Measurements from ENCODE around the gene GABRG3. TPM values are rescaled to one million over a fixed set of nuclear protein-coding genes. Genes with fewer than 3 reads are reported as not detected.

Gene GABRG3
- total and polyA plus RNA-seq, 9 of the 15 experiments (the other 6 are each of a cell fraction or from before 2014, with no cell fraction given), result 4.0 to 15.1 (median 11.2) TPM

DNA sequence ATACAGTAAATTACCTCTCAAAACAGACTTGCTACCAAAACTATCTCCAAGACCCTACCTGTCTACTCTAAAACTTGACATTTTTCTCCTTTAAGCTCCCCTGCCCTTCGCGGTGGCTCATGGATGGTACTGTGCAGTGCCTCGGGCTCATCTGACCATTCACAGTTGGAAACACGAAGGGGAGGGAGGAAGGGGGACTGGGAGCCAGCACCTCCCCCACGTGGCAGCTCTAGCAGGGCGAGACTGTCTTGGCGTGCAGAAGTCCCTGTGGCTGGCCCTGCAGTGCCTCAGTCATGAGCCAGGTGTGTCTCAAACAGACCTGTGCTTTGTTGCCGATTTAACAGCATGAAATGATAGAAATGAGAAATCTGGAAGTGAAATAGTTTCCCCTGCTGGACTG, 372.0 kb downstream of the GABRG3 start (continued):
- TF ChIP-seq, protein P1, sequence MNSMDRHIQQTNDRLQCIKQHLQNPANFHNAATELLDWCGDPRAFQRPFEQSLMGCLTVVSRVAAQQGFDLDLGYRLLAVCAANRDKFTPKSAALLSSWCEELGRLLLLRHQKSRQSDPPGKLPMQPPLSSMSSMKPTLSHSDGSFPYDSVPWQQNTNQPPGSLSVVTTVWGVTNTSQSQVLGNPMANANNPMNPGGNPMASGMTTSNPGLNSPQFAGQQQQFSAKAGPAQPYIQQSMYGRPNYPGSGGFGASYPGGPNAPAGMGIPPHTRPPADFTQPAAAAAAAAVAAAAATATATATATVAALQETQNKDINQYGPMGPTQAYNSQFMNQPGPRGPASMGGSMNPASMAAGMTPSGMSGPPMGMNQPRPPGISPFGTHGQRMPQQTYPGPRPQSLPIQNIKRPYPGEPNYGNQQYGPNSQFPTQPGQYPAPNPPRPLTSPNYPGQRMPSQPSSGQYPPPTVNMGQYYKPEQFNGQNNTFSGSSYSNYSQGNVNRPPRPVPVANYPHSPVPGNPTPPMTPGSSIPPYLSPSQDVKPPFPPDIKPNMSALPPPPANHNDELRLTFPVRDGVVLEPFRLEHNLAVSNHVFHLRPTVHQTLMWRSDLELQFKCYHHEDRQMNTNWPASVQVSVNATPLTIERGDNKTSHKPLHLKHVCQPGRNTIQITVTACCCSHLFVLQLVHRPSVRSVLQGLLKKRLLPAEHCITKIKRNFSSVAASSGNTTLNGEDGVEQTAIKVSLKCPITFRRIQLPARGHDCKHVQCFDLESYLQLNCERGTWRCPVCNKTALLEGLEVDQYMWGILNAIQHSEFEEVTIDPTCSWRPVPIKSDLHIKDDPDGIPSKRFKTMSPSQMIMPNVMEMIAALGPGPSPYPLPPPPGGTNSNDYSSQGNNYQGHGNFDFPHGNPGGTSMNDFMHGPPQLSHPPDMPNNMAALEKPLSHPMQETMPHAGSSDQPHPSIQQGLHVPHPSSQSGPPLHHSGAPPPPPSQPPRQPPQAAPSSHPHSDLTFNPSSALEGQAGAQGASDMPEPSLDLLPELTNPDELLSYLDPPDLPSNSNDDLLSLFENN (IDR thresholded peaks at IDR 0.05; ENCODE audit: low read depth in 2 of 2, low read length in 2 of 2), result no peak
- no peak for TF ChIP-seq FOXJ3 (CRISPR knock-in tag; IDR thresholded peaks at IDR 0.05)

DNA sequence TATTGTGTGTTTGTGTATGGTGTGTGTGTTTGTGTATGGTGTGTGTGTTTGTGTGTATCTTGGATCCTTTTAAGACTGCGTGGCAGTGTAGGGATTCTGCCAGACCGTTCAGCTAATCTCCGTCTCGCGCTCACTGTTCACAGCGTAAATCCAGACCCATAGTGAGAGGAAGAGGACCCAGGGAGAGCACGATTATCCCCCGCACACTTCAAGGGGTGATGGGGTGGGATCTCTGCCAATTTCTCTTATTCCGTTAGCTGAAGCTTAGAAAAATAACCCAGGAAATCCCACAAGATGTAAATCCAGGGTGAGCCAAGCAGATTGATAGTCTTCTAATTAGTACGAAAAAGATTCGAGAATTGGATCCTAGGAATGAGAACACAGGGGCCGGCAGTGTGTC, 381.2 kb downstream of the GABRG3 start:
- Histone ChIP-seq H3K27me3 (ENCODE audit: control insufficient read depth in 2 of 2, insufficient read depth in 2 of 2, low read length in 2 of 2) (no peaks in the 10 kb centered on the region), H3K36me3 (ENCODE audit: control insufficient read depth, insufficient read depth, low read length) (no peaks in the 10 kb centered on the region), H3K9me1 (ENCODE audit: control insufficient read depth, insufficient read depth, low read length) (no peaks in the 10 kb centered on the region), H3K4me3 (no peak overlapping the region), H3K9me3 (replicated peaks; ENCODE audit: control insufficient read depth, insufficient read depth, low read depth, low read length) (no peaks in the 10 kb centered on the region), H4K20me1 (replicated peaks; ENCODE audit: control insufficient read depth, insufficient read depth, low read length) (no peaks in the 10 kb centered on the region), H3K79me2 (ENCODE audit: control insufficient read depth, insufficient read depth, low read length) (no peaks in the 10 kb centered on the region), H3K4me1 (replicated peaks in 1 of 2; ENCODE audit: control insufficient read depth in 2 of 2, insufficient read depth in 2 of 2, low read length in 2 of 2) (no peaks in the 10 kb centered on the region), H3K27ac (ENCODE audit: extremely low read depth, low read depth, low read length) (no peak overlapping the region), H3K4me2 (ENCODE audit: insufficient read depth, low read length) (no peak overlapping the region), H2AFZ (ENCODE audit: low read depth, low read length) (no peak overlapping the region), H3K9ac (ENCODE audit: insufficient read depth in 1 of 2, low read depth in 2 of 2, low read length in 2 of 2) (no peak overlapping the region)
- ChIA-PET POLR2A (no interaction called here), CTCF (ENCODE audit: low intra/inter-chr PET ratio) (no interaction called here)
- TF ChIP-seq, protein P2, sequence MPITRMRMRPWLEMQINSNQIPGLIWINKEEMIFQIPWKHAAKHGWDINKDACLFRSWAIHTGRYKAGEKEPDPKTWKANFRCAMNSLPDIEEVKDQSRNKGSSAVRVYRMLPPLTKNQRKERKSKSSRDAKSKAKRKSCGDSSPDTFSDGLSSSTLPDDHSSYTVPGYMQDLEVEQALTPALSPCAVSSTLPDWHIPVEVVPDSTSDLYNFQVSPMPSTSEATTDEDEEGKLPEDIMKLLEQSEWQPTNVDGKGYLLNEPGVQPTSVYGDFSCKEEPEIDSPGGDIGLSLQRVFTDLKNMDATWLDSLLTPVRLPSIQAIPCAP (CRISPR knock-in tag; IDR thresholded peaks at IDR 0.05; ENCODE audit: borderline replicate concordance), result no peak
- DNase-seq (ENCODE audit: extremely low read depth in 1 of 4, low spot score in 3 of 4) (no peak), ATAC-seq (no peak), FAIRE-seq (no peak)
- BruUV-seq (replicated peaks), result no TSS peak
- whole genome bisulfite sequencing (ENCODE audit: insufficient coverage, low coverage, missing lambda C conversion rate), result 65% methylated on average over 5 of the region's 12 CpGs
- in situ Hi-C loops (cut with MboI) (loop anchor here (10.0 kb wide), 1 partner anchor 297 kb away; no protein-coding TSS in a partner anchor), intact Hi-C loops (cut with micrococcal nuclease) (no loop called here)

All from K562 (cell line).